Measurements from ENCODE around the gene ASXL2. TPM values are rescaled to one million over a fixed set of nuclear protein-coding genes. Genes with fewer than 3 reads are reported as not detected.

Gene ASXL2
- total RNA-seq, 4 donors from 2014 or later = 22.9 to 27.6 (median 23.5) TPM

- no peaks in the 10 kb centered on the region for H3K9me3 ChIP-seq
- H3K4me3 ChIP-seq = no peak overlapping the region
- WGBS = 67% methylated on average over 6 of the region's 6 CpGs
- H3K27ac ChIP-seq = no peak overlapping the region
- H3K36me3 ChIP-seq = peaks cover 33% of the 10 kb centered on the region
- no peaks in the 10 kb centered on the region for H3K27me3 ChIP-seq
- no peaks in the 10 kb centered on the region for H3K4me1 ChIP-seq
- no peak for DNase-seq (ENCODE audit: low spot score in 2 of 2)
- TF ChIP-seq POLR2AphosphoS5 (IDR thresholded peaks at IDR 0.05) (no peak), EP300 (IDR thresholded peaks at IDR 0.05) (no peak), POLR2A (IDR thresholded peaks at IDR 0.05) (no peak)
- TF ChIP-seq, protein P1, sequence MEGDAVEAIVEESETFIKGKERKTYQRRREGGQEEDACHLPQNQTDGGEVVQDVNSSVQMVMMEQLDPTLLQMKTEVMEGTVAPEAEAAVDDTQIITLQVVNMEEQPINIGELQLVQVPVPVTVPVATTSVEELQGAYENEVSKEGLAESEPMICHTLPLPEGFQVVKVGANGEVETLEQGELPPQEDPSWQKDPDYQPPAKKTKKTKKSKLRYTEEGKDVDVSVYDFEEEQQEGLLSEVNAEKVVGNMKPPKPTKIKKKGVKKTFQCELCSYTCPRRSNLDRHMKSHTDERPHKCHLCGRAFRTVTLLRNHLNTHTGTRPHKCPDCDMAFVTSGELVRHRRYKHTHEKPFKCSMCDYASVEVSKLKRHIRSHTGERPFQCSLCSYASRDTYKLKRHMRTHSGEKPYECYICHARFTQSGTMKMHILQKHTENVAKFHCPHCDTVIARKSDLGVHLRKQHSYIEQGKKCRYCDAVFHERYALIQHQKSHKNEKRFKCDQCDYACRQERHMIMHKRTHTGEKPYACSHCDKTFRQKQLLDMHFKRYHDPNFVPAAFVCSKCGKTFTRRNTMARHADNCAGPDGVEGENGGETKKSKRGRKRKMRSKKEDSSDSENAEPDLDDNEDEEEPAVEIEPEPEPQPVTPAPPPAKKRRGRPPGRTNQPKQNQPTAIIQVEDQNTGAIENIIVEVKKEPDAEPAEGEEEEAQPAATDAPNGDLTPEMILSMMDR (IDR thresholded peaks at IDR 0.05) = no peak
Measured at GRCh38 chr2:25740810-25741381, 137.4 kb downstream of the ASXL2 start.

- no peak for DNase-seq (ENCODE audit: low spot score in 2 of 2)
- Histone ChIP-seq H3K27ac (no peak overlapping the region), H3K36me3 (peaks cover 20% of the 10 kb centered on the region), H3K4me1 (no peaks in the 10 kb centered on the region), H3K9me3 (no peaks in the 10 kb centered on the region), H3K27me3 (no peaks in the 10 kb centered on the region), H3K4me3 (no peak overlapping the region)
- TF ChIP-seq, protein P1 (IDR thresholded peaks at IDR 0.05) = no peak
- no peak for TF ChIP-seq POLR2A (IDR thresholded peaks at IDR 0.05)
- no peak for TF ChIP-seq POLR2AphosphoS5 (IDR thresholded peaks at IDR 0.05)
- no peak for TF ChIP-seq EP300 (IDR thresholded peaks at IDR 0.05)
- 86% methylated on average over 3 of the region's 3 CpGs for WGBS
Measured at GRCh38 chr2:25738383-25739343, 139.6 kb downstream of the ASXL2 start.

DNA sequence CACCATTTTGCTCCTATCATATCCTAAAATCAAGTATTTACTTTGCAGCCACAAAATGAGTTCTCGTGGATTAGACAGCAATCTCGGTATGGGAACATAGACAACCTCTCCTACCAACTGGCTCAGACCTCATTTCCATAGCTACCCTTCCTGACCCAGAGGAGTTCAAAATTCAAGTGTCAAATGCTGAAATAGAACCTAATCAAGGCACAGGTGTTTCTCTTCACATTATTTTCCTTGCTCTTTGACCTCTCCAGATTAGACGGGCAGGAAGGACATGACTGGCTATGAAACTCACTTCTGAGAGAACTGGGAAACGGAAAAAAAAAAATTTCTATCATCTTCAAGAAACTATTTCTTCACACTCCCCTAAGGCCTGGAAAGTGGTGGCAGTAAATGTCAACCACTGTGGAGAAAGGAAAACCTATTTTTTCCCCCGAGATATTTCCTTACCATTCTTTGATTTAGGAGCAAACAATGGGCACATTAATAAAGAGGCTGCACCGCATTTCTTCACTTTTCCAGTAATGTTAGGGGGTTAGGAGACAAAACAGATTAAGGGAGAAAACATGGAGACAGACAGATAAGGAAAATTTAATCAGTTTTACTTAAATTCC lies 141.3 kb downstream of the ASXL2 start:
- TF ChIP-seq EP300 (IDR thresholded peaks at IDR 0.05) (no peak), POLR2AphosphoS5 (IDR thresholded peaks at IDR 0.05) (no peak), POLR2A (IDR thresholded peaks at IDR 0.05) (no peak)
- TF ChIP-seq, protein P1 (IDR thresholded peaks at IDR 0.05) = no peak
- Histone ChIP-seq H3K9me3 (no peaks in the 10 kb centered on the region), H3K27ac (no peak overlapping the region), H3K36me3 (peaks cover 4% of the 10 kb centered on the region), H3K4me3 (no peak overlapping the region), H3K27me3 (no peaks in the 10 kb centered on the region), H3K4me1 (no peaks in the 10 kb centered on the region)
- 82% methylated on average over 6 of the region's 6 CpGs for WGBS
- no peak for DNase-seq (ENCODE audit: low spot score in 2 of 2)

GRCh38 chr2:25735835-25736234 lies 142.5 kb downstream of the ASXL2 start:
- Histone ChIP-seq H3K36me3 (no peaks in the 10 kb centered on the region), H3K27me3 (no peaks in the 10 kb centered on the region), H3K4me1 (no peaks in the 10 kb centered on the region), H3K4me3 (no peak overlapping the region), H3K9me3 (no peaks in the 10 kb centered on the region), H3K27ac (no peak overlapping the region)
- 96% methylated on average over 1 of the region's 1 CpG for WGBS
- no peak for DNase-seq (ENCODE audit: low spot score in 2 of 2)
- no peak for TF ChIP-seq POLR2AphosphoS5 (IDR thresholded peaks at IDR 0.05)
- TF ChIP-seq EP300 (IDR thresholded peaks at IDR 0.05) = no peak
- TF ChIP-seq POLR2A (IDR thresholded peaks at IDR 0.05) = no peak
- TF ChIP-seq, protein P1 (IDR thresholded peaks at IDR 0.05) = no peak

GRCh38 chr2:25728559-25728958 lies 149.7 kb downstream of the ASXL2 start:
- no peaks in the 10 kb centered on the region for H3K9me3 ChIP-seq

More at GRCh38 chr2:25728559-25728958, 149.7 kb downstream of the ASXL2 start:
- Histone ChIP-seq H3K27me3 (no peaks in the 10 kb centered on the region), H3K4me3 (no peak overlapping the region), H3K4me1 (no peaks in the 10 kb centered on the region), H3K36me3 (no peaks in the 10 kb centered on the region), H3K27ac (no peak overlapping the region)
- TF ChIP-seq POLR2AphosphoS5 (IDR thresholded peaks at IDR 0.05) (no peak), EP300 (IDR thresholded peaks at IDR 0.05) (no peak), POLR2A (IDR thresholded peaks at IDR 0.05) (no peak)
- TF ChIP-seq, protein P1 (IDR thresholded peaks at IDR 0.05) = no peak
- DNase-seq (ENCODE audit: low spot score in 2 of 2) = no peak
- WGBS = 94% methylated on average over 7 of the region's 7 CpGs

Data from suprapubic skin (tissue), 4 donors.